SJSA1 (cell line): ENCODE data around the gene UBE2H. TPM values are rescaled to one million over a fixed set of nuclear protein-coding genes. Genes with fewer than 3 reads are reported as not detected.
"Not testable (repeated sequence)": the region's sequence is repeated elsewhere in the genome, so short reads cannot be mapped to it uniquely, and the experiment has no call there.

Experiments
- DNase-seq, 2 experiments: peaks; one replicate each; pipeline ENCODE4 v3.0.0-alpha.2; 2015 to 2020; ENCODE audit warnings: low spot score in 2 of 2, low read depth in 1 of 2
- H3K27ac ChIP-seq: fragments of 250-450 bp; sonication (Bioruptor Pico); 2 replicates; pipeline ENCODE4 v1.5.1; 2020; ENCODE audit warnings: mild to moderate bottlenecking, moderate library complexity
- H3K27me3 ChIP-seq: fragments of 250-450 bp; sonication (Bioruptor Pico); replicated peaks from 2 replicates; pipeline ENCODE4 v1.5.1; 2020; ENCODE audit warnings: mild to moderate bottlenecking, moderate library complexity
- H3K36me3 ChIP-seq: fragments of 250-450 bp; sonication (Bioruptor Pico); 2 replicates; pipeline ENCODE4 v1.5.1; 2020; ENCODE audit warnings: mild to moderate bottlenecking
- H3K4me1 ChIP-seq: fragments of 250-450 bp; sonication (Bioruptor Pico); replicated peaks from 2 replicates; pipeline ENCODE4 v1.6.1; 2021; ENCODE audit warnings: mild to moderate bottlenecking
- H3K4me3 ChIP-seq: fragments of 250-450 bp; sonication (Bioruptor Pico); 2 replicates; pipeline ENCODE4 v1.5.1; 2020; ENCODE audit warnings: mild to moderate bottlenecking
- H3K9me3 ChIP-seq: fragments of 250-450 bp; sonication (Bioruptor Pico); replicated peaks from 2 replicates; pipeline ENCODE4 v1.5.1; 2020; ENCODE audit warnings: mild to moderate bottlenecking
- total RNA-seq: library from RNA; depleted of rRNA; stranded (reverse); fragments of >200 nt; shearing (Covaris generic); gene quantifications from 2 replicates; pipeline ENCODE4 v1.2.3, GENCODE V29; 2014; rRNA removed

Gene UBE2H
- total RNA-seq, result 42.8 and 53.1 TPM in 2 replicates

- DNase-seq, result peak; percentile 90 to 93
- no peaks in the 10 kb centered on the region for H3K27me3 ChIP-seq
- peak within 1 kb of the TSS; percentile 89 for H3K4me3 ChIP-seq
- H3K27ac ChIP-seq, result peak within 1 kb of the TSS; percentile 77
- H3K36me3 ChIP-seq, result peaks cover 7% of the 10 kb centered on the region
- peaks cover 36% of the 10 kb centered on the region for H3K4me1 ChIP-seq
- H3K9me3 ChIP-seq, result no peaks in the 10 kb centered on the region
Observed at GRCh38 chr7:129952653-129953560, at the start of gene UBE2H. UBE2H (minus strand) TSS chr7:129952960; CDS start chr7:129952555, 405 bp downstream.

DNA sequence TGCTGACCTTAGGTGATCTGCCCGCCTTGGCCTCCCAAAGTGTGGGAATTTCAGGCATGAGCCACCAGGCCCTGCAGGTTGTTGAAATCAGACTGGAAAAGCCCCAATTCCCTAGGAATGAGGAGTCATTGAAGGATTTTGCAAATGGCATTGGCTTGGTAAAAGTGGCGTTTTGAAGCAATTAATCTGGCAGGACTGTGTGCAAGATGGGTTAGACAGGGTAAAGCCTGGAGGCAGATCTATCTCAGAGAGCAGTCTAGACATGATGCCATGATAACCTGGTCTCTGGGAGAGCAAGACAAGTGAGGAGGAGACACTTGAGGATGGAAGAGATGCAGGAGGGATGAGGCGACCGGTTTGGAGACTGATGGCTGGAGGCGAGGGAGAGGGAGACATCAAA is 45.7 kb upstream of the UBE2H start:
- H3K4me3 ChIP-seq, result no peak overlapping the region
- no peak for DNase-seq
- no peaks in the 10 kb centered on the region for H3K27me3 ChIP-seq
- H3K4me1 ChIP-seq, result peaks cover 3% of the 10 kb centered on the region; the same call in 1 of the 2 replicates
- H3K9me3 ChIP-seq, result no peaks in the 10 kb centered on the region
- no peak overlapping the region for H3K27ac ChIP-seq
- no peaks in the 10 kb centered on the region for H3K36me3 ChIP-seq

DNA sequence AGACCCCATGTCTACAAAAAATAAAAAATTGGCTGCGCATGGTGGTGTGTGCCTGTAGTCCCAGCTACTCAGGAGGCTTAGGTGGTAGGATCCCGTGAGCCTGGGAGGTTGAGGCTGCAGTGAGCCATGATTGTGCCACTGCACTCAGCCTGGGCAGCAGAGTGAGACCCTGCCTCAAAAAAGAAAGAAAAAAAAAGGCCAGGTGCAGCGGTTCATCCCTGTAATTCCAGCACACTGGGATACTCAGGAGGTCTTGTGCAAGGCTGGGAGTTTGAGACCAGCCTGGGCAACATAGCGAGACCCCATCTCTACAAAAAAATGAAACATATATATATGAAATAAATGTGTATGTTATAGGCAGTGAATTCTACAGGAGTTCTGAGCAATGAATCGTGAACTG is 44.5 kb upstream of the UBE2H start:
- DNase-seq, result no peak
- Histone ChIP-seq H3K27ac (no peak overlapping the region), H3K9me3 (no peaks in the 10 kb centered on the region), H3K27me3 (no peaks in the 10 kb centered on the region), H3K36me3 (no peaks in the 10 kb centered on the region), H3K4me3 (no peak overlapping the region), H3K4me1 (peaks cover 6% of the 10 kb centered on the region)

GRCh38 chr7:129993275-129993674 is 40.5 kb upstream of the UBE2H start:
- H3K9me3 ChIP-seq, result no peaks in the 10 kb centered on the region
- H3K4me3 ChIP-seq, result no peak overlapping the region
- no peaks in the 10 kb centered on the region for H3K36me3 ChIP-seq
- no peaks in the 10 kb centered on the region for H3K27me3 ChIP-seq
- H3K4me1 ChIP-seq, result peaks cover 8% of the 10 kb centered on the region
- no peak overlapping the region for H3K27ac ChIP-seq
- DNase-seq, result peak in 1 of 2 experiments; percentile 35

GRCh38 chr7:129990403-129991192 is 37.8 kb upstream of the UBE2H start:
- H3K4me3 ChIP-seq, result no peak overlapping the region
- DNase-seq, result no peak
- no peaks in the 10 kb centered on the region for H3K36me3 ChIP-seq
- no peaks in the 10 kb centered on the region for H3K9me3 ChIP-seq
- H3K4me1 ChIP-seq, result peaks cover 8% of the 10 kb centered on the region
- H3K27me3 ChIP-seq, result no peaks in the 10 kb centered on the region
- H3K27ac ChIP-seq, result no peak overlapping the region

DNA sequence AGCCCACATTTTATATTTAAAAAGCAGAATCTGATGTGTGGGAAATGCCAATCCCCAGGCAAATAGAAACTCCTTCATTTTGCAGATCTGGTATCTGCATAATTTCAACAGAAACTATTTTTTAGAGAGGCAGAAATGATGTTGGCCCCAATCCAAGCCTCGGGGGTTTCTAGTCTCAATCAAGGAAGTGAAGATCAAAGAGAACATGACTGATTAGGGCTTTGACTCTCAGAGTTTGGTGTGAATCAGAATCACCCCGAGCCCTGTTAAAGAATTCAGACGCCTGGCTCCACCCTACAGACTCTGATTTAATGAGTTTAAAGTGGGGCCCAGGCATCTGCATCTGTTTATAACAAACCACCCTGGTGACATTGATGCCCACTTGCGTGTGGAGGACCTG is 36.7 kb upstream of the UBE2H start:
- H3K27me3 ChIP-seq, result no peaks in the 10 kb centered on the region
- H3K9me3 ChIP-seq, result no peaks in the 10 kb centered on the region
- H3K4me3 ChIP-seq, result no peak overlapping the region
- no peak for DNase-seq
- H3K36me3 ChIP-seq, result no peaks in the 10 kb centered on the region
- H3K4me1 ChIP-seq, result peaks cover 8% of the 10 kb centered on the region
- H3K27ac ChIP-seq, result no peak overlapping the region

DNA sequence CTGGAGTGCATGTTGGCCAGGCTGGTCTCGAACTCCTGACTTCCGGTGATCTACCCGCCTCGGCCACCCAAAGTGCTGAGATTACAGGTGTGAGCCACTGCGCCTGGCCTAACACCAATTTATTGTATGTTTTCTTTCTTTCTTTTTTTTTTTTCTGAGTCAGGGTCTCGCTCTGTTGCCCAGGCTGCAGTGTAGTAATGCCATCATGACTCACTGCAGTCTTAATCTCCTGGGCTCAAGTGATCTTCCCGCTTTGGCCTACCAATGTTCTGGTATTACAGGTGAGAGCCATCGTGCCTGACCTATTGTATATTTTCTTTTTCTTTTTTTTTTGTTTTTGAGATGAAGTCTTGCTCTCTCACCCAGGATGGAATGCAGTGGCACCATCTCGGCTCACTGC is 33.8 kb upstream of the UBE2H start:
- DNase-seq, result no peak
- H3K27me3 ChIP-seq, result no peaks in the 10 kb centered on the region
- no peaks in the 10 kb centered on the region for H3K9me3 ChIP-seq
- no peak overlapping the region for H3K4me3 ChIP-seq
- no peaks in the 10 kb centered on the region for H3K36me3 ChIP-seq
- H3K27ac ChIP-seq, result no peak overlapping the region
- H3K4me1 ChIP-seq, result no peaks in the 10 kb centered on the region; the same call in 1 of the 2 replicates

DNA sequence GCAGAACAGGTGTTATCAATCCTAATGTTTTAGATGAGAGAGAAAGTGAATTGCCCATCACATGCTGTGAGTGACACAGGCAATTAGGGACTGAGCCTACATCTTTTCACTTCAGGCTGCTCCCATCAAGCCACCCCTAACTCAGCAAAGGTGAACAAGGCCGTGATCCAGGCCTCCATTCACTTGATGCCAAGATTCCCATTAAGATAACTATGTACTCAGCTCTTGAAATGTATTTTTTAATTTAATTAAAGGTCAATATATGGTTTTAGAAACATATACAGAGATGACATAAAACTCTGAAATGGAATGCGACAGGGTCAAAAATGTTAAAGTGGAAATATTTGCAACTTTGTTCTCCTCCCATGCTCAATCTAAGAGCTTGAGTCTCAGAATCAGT is 27.9 kb upstream of the UBE2H start:
- Histone ChIP-seq H3K27me3 (no peaks in the 10 kb centered on the region), H3K4me3 (no peak overlapping the region), H3K9me3 (no peaks in the 10 kb centered on the region), H3K36me3 (no peaks in the 10 kb centered on the region), H3K4me1 (no peaks in the 10 kb centered on the region; the same call in 1 of the 2 replicates), H3K27ac (no peak overlapping the region)
- no peak for DNase-seq

DNA sequence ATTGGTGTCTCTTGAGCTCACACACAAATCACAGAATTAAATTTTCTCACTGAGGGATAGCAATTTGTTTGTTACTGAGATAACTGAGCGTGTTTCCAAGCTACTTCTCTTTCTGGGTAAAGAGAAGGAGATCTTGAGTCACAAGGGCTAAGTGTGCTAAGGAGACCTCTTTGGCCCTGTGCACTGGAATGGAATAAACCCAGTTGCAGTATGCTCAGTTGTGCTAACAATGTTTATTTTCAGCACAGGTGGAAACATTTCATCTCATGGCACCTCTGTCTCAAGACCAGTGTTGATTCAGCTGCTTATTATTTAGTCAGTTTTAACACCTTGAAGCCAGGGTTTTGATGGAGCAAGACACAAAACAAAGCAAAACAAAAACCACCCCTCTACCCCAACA is 22.5 kb upstream of the UBE2H start:
- no peaks in the 10 kb centered on the region for H3K36me3 ChIP-seq
- no peaks in the 10 kb centered on the region for H3K27me3 ChIP-seq
- H3K9me3 ChIP-seq, result no peaks in the 10 kb centered on the region
- no peak overlapping the region for H3K27ac ChIP-seq
- DNase-seq, result no peak
- H3K4me1 ChIP-seq, result peaks cover 10% of the 10 kb centered on the region
- no peak overlapping the region for H3K4me3 ChIP-seq

GRCh38 chr7:129970816-129971215 is 18.1 kb upstream of the UBE2H start:
- H3K27ac ChIP-seq, result peak overlapping the region; percentile 91
- no peak for DNase-seq
- no peaks in the 10 kb centered on the region for H3K36me3 ChIP-seq
- peaks cover 27% of the 10 kb centered on the region for H3K4me1 ChIP-seq
- H3K9me3 ChIP-seq, result no peaks in the 10 kb centered on the region
- H3K27me3 ChIP-seq, result no peaks in the 10 kb centered on the region
- no peak overlapping the region for H3K4me3 ChIP-seq

- peaks cover 27% of the 10 kb centered on the region for H3K4me1 ChIP-seq
- H3K4me3 ChIP-seq, result no peak overlapping the region
- no peaks in the 10 kb centered on the region for H3K27me3 ChIP-seq
- no peaks in the 10 kb centered on the region for H3K36me3 ChIP-seq
- DNase-seq, result peak; percentile 91 to 93
- peak overlapping the region; percentile 91 for H3K27ac ChIP-seq
- H3K9me3 ChIP-seq, result no peaks in the 10 kb centered on the region
Observed at GRCh38 chr7:129969881-129970446, 17.2 kb upstream of the UBE2H start.

- H3K36me3 ChIP-seq, result no peaks in the 10 kb centered on the region
- H3K27me3 ChIP-seq, result no peaks in the 10 kb centered on the region
- no peak overlapping the region for H3K4me3 ChIP-seq
- peaks cover 27% of the 10 kb centered on the region for H3K4me1 ChIP-seq
- H3K27ac ChIP-seq, result peak overlapping the region; percentile 91
- no peaks in the 10 kb centered on the region for H3K9me3 ChIP-seq
- no peak for DNase-seq
Observed at GRCh38 chr7:129968592-129969383, 16.0 kb upstream of the UBE2H start.

DNA sequence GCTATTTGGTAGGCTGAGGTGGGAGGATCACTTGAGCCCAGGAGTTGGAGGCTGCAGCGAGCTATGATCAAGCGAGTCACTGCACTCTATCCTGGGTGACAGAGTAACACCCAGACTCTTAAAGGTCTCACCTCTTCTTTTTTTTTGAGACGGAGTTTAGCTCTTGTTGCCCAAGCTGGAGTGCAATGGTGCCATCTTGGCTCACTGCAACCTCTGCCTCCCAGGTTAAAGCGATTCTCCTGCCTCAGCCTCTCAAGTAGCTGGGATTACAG is 7.4 kb upstream of the UBE2H start:
- not testable (repeated sequence) for H3K9me3 ChIP-seq, DNase-seq, H3K27me3 ChIP-seq, H3K36me3 ChIP-seq, H3K4me3 ChIP-seq, H3K27ac ChIP-seq
- peaks cover 19% of the 10 kb centered on the region for H3K4me1 ChIP-seq
